Dermis microvascular lymphatic vessel endothelial cell (primary cell): ENCODE measurements around the gene MASP2. TPM values are rescaled to one million over a fixed set of nuclear protein-coding genes. Genes with fewer than 3 reads are reported as not detected.
"Not testable (repeated sequence)": the region's sequence is repeated elsewhere in the genome, so short reads cannot be mapped to it uniquely, and the experiment has no call there.

Source experiments
- DNase-seq, 2 donors: peaks; one replicate each; pipeline versions ENCODE4 v3.0.0 to v3.0.0-alpha.2; 2010; ENCODE audit warnings: low read depth in 2 of 2
- total RNA-seq: library from RNA; depleted of rRNA; stranded (reverse); fragments of >200 nt; gene quantifications from 2 replicates; pipeline ENCODE4 v1.2.1, GENCODE V29; 2014

Gene MASP2
- not detected in 2 replicates for total RNA-seq

- DNase-seq = no peak
Measured at GRCh38 chr1:11046625-11047365, at the start of gene MASP2. TSS of gene MASP2 (minus strand) at chr1:11047239. CDS start at chr1:11047207, 32 bp downstream.

- DNase-seq = not testable (repeated sequence)
Measured at GRCh38 chr1:11083784-11084183, 36.7 kb upstream of the MASP2 start.

GRCh38 chr1:11080931-11081330 lies 33.9 kb upstream of the MASP2 start:
- DNase-seq = no peak

GRCh38 chr1:11078631-11079030 lies 31.6 kb upstream of the MASP2 start:
- DNase-seq = no peak

GRCh38 chr1:11073398-11073797 lies 26.4 kb upstream of the MASP2 start:
- not testable (repeated sequence) for DNase-seq

GRCh38 chr1:11072216-11072917 lies 25.3 kb upstream of the MASP2 start:
- no peak for DNase-seq

GRCh38 chr1:11071463-11072215 lies 24.6 kb upstream of the MASP2 start:
- no peak for DNase-seq

GRCh38 chr1:11070876-11071275 lies 23.8 kb upstream of the MASP2 start:
- no peak for DNase-seq

GRCh38 chr1:11068600-11069473 lies 21.8 kb upstream of the MASP2 start:
- no peak for DNase-seq

GRCh38 chr1:11067716-11068599 lies 20.9 kb upstream of the MASP2 start:
- no peak for DNase-seq

GRCh38 chr1:11065796-11066195 lies 18.8 kb upstream of the MASP2 start:
- no peak for DNase-seq

- no peak for DNase-seq
Measured at GRCh38 chr1:11064942-11065341, 17.9 kb upstream of the MASP2 start.

- DNase-seq = not testable (repeated sequence)
Measured at GRCh38 chr1:11063937-11064537, 17.0 kb upstream of the MASP2 start.

GRCh38 chr1:11062965-11063401 lies 15.9 kb upstream of the MASP2 start:
- DNase-seq = no peak

GRCh38 chr1:11061652-11062365 lies 14.8 kb upstream of the MASP2 start:
- DNase-seq = no peak

GRCh38 chr1:11059968-11060830 lies 13.2 kb upstream of the MASP2 start, which contains the start of gene SRM:
TSS of gene SRM (minus strand) at chr1:11060018. CDS start at chr1:11059943, 75 bp downstream.
- peak; percentile 68 to 92 for DNase-seq

GRCh38 chr1:11059155-11059967 lies 12.3 kb upstream of the MASP2 start:
- peak in 1 of 2 donors; percentile 39 for DNase-seq
